M059J (cell line): ENCODE measurements around the gene HAGH. TPM values are rescaled to one million over a fixed set of nuclear protein-coding genes. Genes with fewer than 3 reads are reported as not detected.

Experiments
- DNase-seq: peaks from one replicate; pipeline ENCODE4 v3.0.0-alpha.2; 2012; ENCODE audit warnings: low read depth
- total RNA-seq: library from RNA; depleted of rRNA; stranded (reverse); fragments of >200 nt; shearing (Covaris generic); gene quantifications from 2 replicates; pipeline ENCODE4 v1.2.3, GENCODE V29; 2014; rRNA removed

HAGH gene
- total RNA-seq, 1 experiment from 2014 or later, result 75.7 TPM

DNA sequence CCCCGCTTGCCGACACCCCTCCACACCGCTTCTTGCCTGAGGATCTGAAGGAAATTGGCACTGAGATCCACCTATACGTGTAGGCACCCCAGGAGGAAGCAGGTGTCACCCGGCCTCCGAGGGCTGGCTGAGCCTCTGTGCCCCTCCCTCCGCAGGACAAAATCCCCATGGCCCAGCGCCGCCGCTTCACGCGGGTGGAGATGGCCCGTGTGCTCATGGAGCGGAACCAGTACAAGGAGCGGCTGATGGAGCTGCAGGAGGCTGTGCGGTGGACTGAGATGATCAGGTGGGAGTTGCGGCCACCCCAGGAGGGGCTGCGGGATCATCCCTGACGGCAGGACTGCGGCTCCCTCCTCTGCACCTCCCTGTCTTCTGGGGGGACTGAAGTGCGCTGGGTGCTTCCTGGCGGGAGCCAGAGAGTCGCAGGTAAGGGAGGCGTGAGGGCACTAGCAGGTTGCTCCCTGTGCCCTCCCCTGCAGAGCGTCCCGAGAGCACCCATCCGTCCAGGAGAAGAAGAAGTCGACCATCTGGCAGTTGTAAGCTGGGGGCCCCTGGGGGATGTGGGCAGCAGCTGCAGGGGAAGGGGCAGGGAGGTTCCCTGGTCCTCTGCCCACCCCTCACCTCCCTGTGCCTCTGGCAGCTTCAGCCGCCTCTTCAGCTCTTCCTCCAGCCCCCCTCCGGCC, 64.3 kb downstream of the HAGH start:
- DNase-seq, result no peak

DNA sequence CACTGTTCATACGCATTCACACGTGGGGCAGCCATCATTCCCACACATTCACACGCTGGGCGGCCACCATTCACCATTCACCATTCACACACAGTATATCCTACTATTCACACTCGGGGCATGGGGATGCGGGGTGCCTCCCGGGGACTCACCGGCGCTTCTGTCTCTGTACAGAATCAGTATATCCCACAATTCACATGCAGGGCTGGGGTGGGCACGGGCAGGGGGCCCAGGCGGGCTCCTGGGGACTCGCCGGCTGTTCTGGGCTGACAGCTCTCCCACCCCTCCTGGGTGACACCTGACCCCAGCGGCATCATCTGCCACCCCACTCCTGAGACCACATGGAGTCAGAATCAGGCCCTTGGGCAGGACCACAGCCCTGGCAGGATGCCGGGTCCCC, 64.9 kb downstream of the HAGH start:
- no peak for DNase-seq

DNA sequence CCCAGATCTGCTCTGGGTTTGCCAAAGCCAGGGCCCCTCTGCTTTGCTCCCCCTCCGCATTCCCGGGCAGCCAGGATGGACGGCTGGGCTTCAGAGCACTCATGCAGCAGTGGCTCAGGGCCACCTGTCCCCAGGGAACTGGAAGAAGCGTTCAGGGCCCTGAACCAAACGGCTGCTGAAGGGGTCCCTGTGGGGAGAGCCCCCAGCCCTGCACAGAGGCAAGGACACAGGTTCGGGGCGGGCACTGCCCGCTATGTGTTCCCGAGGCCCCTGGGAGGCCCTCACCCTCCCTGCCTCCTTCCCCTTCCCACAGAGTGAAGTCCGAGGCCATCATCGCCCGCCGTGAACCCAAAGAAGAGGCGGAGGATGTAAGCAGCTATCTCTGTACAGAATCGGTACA, 65.7 kb downstream of the HAGH start:
- no peak for DNase-seq

DNA sequence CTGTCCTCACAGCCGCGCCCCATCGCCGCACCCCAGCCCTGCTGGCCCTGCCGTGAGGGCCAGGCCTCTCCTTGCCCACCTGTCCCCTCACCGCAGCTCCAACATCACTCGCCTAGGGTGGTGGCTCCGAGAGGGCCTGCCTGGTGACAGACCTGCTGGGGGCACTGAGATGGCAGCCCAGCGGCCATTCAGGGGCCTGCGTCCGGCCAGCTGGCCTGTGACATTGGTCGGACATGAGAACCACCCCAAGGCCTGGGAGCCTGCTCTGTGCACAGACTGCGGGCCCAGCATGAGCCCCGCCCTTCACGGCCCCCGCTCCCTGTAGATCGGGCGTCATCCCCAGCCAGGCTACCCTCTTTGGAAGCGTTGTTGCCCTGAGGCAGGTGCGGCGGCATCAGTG, 67.1 kb downstream of the HAGH start:
- no peak for DNase-seq

DNA sequence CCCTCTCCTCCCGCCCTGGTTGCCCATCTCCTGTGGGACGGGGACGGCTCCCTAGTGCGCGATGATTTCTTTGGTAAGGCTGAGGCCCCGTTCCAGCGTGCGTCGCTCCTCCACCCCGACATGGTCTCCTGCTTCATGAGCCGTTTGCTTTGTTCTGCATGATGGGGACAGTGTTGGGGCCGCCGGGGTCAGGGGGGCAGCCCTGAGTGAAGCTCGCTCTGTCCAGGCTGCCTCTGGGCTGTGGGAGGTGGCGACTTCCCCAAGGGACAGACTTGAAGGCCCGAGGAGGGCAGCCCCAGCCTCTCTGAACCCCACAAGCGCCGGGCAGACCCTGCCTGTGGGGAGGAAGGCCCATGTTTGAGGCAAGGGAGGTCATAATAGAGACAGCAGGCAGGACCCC, 67.7 kb downstream of the HAGH start:
- no peak for DNase-seq

DNA sequence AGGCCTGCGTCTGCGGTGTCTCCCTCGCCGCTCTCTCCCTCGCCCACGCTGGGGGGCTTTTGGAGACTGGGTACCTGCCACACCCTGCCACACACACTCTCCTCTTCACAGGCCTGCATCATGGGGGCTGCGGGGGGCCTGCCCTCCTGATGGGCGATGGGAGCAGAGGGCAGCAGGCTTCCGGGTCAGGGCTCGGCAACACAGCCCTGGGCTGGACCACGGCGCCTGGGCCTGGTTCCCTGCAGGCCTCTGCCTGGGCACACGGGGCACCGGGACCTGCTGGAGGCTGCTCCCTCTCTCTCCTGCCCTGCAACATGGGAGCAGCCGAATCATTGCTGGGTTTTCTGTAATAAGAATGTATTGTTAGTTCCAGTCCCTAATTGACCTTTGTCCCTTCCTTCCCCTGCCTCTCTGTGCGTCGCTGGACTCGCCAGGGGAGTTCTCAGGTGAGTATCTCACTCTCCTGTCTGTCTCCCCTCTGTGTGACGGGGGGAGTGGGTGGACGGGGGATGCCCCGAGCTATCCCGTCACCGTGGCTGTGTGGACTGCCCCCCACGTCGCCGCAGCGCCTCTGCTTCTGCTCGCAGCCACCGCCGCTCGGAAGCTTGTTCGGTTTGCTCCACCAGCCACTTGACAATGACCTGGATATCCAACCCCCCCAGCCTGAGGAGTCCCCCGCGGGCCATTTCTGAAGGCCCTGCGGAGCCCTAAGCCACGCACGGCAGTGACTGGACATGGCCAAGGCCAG, 68.7 kb downstream of the HAGH start:
- no peak for DNase-seq

Other genes starting within 250 kb of the HAGH start
- 11.2 and 11.7 TPM in 2 replicates for gene IFT140, start 214.8 kb downstream of the HAGH start, total RNA-seq
- 4.9 and 5.9 TPM in 2 replicates for gene CRAMP1, start 214.5 kb downstream of the HAGH start, total RNA-seq
- gene JPT2, start 148.5 kb downstream of the HAGH start, total RNA-seq, result 126 and 168 TPM in 2 replicates
- gene MAPK8IP3, start 120.6 kb downstream of the HAGH start, total RNA-seq, result 7.1 and 9.4 TPM in 2 replicates
- not detected in 2 replicates for gene NME3, start 55.3 kb downstream of the HAGH start, total RNA-seq
- 0.76 and 2.2 TPM in 2 replicates for gene EME2, start 54.0 kb downstream of the HAGH start, total RNA-seq
- 115 and 133 TPM in 2 replicates for gene MRPS34, start 53.7 kb downstream of the HAGH start, total RNA-seq
- gene SPSB3, start 44.3 kb downstream of the HAGH start, total RNA-seq, result 25.9 and 29.8 TPM in 2 replicates
- 53.7 and 86.4 TPM in 2 replicates for gene NUBP2, start 43.9 kb downstream of the HAGH start, total RNA-seq
- gene IGFALS, start 33.1 kb downstream of the HAGH start, total RNA-seq, result 0.07 TPM in 1 of 2 replicates, not detected in the other
- 53.8 and 64.0 TPM in 2 replicates for gene FAHD1, start 381 bp upstream of the HAGH start, total RNA-seq
- 1.0 and 1.8 TPM in 2 replicates for gene MEIOB, start 45.3 kb upstream of the HAGH start, total RNA-seq
- gene HS3ST6, start 91.6 kb upstream of the HAGH start, total RNA-seq, result not detected in 2 replicates
- 16.2 and 27.8 TPM in 2 replicates for gene MSRB1, start 116.4 kb upstream of the HAGH start, total RNA-seq
- gene RPL3L, start 127.9 kb upstream of the HAGH start, total RNA-seq, result 0.52 TPM in 1 of 2 replicates, not detected in the other
- 287 and 304 TPM in 2 replicates for gene NDUFB10, start 132.7 kb upstream of the HAGH start, total RNA-seq
- gene RPS2, start 138.0 kb upstream of the HAGH start, total RNA-seq, result 1,628 and 1,651 TPM in 2 replicates
- not detected in 2 replicates for gene RNF151, start 140.0 kb upstream of the HAGH start, total RNA-seq
- 42.2 and 76.8 TPM in 2 replicates for gene TBL3, start 145.2 kb upstream of the HAGH start, total RNA-seq
- not detected in 2 replicates for gene NOXO1, start 154.6 kb upstream of the HAGH start, total RNA-seq
- 11.7 and 21.0 TPM in 2 replicates for gene GFER, start 157.4 kb upstream of the HAGH start, total RNA-seq
- 3.4 and 7.1 TPM in 2 replicates for gene SYNGR3, start 163.1 kb upstream of the HAGH start, total RNA-seq
- gene ZNF598, start 183.0 kb upstream of the HAGH start, total RNA-seq, result 21.3 and 23.9 TPM in 2 replicates
- gene NPW, start 193.0 kb upstream of the HAGH start, total RNA-seq, result 0.12 TPM in 1 of 2 replicates, not detected in the other
- gene NHERF2, start 200.1 kb upstream of the HAGH start, total RNA-seq, result 143 and 175 TPM in 2 replicates
- 22.7 and 35.6 TPM in 2 replicates for gene NTHL1, start 221.0 kb upstream of the HAGH start, total RNA-seq
- 29.7 and 31.2 TPM in 2 replicates for gene TSC2, start 221.2 kb upstream of the HAGH start, total RNA-seq